Peyer's patch (tissue), 4 donors: Measurements from ENCODE around the gene BRF1.
"Not testable (repeated sequence)": the region's sequence is repeated elsewhere in the genome, so short reads cannot be mapped to it uniquely, and the experiment has no call there.

Experiments
- POLR2A ChIP-seq, 2 donors: fragments of 450-650 bp; IDR thresholded peaks; one replicate each; pipeline ENCODE4 v1.5.1; 2017; ENCODE audit warnings: antibody characterized with exemption in 2 of 2, mild to moderate bottlenecking in 2 of 2, moderate library complexity in 2 of 2
- TF ChIP-seq, protein P1 (sequence below), 6 experiments: fragments of 450-650 bp in 4 of 6; fragments of 200-600 bp in 2 of 6; sonication (generic) in 1 of 6; IDR thresholded peaks; one replicate each; pipeline ENCODE4 v1.5.1; 2017 to 2019; ENCODE audit warnings: antibody characterized with exemption in 6 of 6, mild to moderate bottlenecking in 3 of 6, moderate library complexity in 1 of 6

DNA sequence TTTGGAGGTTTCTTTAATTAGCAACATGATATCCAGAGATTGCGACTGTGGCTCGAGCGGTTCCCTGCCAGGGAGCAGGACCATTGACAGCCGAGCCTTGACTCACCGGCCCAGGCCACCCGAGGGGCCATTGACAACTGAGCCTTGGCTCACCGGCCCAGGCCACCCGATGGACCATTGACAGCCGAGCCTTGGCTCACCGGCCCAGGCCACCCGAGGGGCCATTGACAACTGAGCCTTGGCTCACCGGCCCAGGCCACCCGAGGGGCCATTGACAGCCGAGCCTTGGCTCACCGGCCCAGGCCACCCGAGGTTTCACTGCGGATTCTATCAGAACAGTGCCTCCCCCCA, 26.9 kb upstream of the BRF1 start:
- TF ChIP-seq, protein P1, sequence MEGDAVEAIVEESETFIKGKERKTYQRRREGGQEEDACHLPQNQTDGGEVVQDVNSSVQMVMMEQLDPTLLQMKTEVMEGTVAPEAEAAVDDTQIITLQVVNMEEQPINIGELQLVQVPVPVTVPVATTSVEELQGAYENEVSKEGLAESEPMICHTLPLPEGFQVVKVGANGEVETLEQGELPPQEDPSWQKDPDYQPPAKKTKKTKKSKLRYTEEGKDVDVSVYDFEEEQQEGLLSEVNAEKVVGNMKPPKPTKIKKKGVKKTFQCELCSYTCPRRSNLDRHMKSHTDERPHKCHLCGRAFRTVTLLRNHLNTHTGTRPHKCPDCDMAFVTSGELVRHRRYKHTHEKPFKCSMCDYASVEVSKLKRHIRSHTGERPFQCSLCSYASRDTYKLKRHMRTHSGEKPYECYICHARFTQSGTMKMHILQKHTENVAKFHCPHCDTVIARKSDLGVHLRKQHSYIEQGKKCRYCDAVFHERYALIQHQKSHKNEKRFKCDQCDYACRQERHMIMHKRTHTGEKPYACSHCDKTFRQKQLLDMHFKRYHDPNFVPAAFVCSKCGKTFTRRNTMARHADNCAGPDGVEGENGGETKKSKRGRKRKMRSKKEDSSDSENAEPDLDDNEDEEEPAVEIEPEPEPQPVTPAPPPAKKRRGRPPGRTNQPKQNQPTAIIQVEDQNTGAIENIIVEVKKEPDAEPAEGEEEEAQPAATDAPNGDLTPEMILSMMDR (IDR thresholded peaks at IDR 0.05) = not testable (repeated sequence)
- not testable (repeated sequence) for TF ChIP-seq POLR2A (IDR thresholded peaks at IDR 0.05)
